Measurements from ENCODE around the gene GTF2B.

DNA sequence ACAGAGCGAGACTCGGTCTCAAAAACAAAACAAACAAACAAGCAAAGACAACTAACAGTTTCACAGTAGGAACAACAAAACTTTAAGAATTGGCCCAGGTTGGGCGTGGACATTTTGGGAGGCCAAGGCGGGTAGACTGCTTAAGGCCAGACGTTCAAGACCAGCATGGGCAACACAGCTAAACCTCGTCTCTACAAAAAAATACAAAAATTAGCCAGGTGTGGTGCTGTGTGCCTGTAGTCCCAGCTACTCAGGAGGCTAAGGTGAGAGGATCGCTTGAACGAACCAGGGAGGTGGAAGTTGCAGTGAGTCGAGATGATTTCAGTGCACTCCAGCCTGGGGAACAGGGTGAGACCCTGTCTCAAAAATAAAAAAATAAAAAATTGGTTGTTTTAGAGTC, 13.5 kb downstream of the GTF2B start:
- TF ChIP-seq CTCF (IDR thresholded peaks at IDR 0.05) (no peak), POLR2A (IDR thresholded peaks at IDR 0.05) (no peak)

All from right lobe of liver (tissue), 4 donors.